Pericardium fibroblast (primary cell): ENCODE results near the gene MNS1. TPM values are rescaled to one million over a fixed set of nuclear protein-coding genes. Genes with fewer than 3 reads are reported as not detected.

Experiments used
- total RNA-seq: library from RNA; depleted of rRNA; stranded (reverse); fragments of >200 nt; gene quantifications from 2 replicates; pipeline ENCODE4 v1.2.3, GENCODE V29; 2015

Gene MNS1, protein sequence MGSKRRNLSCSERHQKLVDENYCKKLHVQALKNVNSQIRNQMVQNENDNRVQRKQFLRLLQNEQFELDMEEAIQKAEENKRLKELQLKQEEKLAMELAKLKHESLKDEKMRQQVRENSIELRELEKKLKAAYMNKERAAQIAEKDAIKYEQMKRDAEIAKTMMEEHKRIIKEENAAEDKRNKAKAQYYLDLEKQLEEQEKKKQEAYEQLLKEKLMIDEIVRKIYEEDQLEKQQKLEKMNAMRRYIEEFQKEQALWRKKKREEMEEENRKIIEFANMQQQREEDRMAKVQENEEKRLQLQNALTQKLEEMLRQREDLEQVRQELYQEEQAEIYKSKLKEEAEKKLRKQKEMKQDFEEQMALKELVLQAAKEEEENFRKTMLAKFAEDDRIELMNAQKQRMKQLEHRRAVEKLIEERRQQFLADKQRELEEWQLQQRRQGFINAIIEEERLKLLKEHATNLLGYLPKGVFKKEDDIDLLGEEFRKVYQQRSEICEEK
- total RNA-seq = 1.1 and 1.7 TPM in 2 replicates

DNA sequence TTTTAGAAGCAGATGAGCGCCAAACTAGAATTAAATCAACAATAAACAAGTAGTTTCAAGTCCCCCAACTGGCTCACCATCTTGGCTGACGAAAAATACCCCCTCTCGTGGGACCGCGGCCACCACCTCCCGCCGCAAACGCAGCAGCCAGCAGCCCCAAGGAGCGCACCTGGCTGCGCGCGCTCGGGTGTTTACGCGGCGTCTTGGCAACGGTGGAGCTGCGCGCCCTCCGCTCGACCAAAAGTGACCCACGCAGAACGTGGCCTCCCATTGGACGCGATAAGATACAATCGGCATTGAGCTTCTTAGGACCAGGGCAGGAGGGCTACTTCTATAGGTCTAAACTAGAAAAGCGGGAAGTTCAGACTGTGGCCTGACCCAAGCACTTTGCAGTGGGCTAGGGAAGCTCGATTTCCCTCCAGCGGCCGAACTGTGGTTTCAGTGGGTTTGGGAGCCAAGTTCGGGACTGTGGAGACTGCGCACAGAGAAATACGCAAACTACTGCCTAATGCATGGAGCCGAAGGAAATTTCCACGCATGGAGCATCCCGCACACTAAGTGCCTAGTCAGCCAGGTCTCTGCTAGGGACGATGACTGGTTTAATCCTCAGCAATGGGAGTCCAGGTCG is at the start of gene MNS1:
MNS1 (minus strand) TSS at position 245 of the 628 bp plus-strand sequence; CDS start at position 80, 165 bp downstream.

Other genes starting within 250 kb of the MNS1 start
- 5.3 and 6.4 TPM in 2 replicates for gene RFX7, start 221.3 kb downstream of the MNS1 start, total RNA-seq
- 0.23 and 2.5 TPM in 2 replicates for gene TEX9, start 99.7 kb downstream of the MNS1 start, total RNA-seq